ENCODE data around the gene CSTB.

Gene CSTB

GRCh38 chr21:43766734-43767497, 9.2 kb downstream of the CSTB start:
- no peak for DNase-seq

- no peak for DNase-seq
These were observed 11.3 kb downstream of the CSTB start for GRCh38 chr21:43764576-43765495.

DNA sequence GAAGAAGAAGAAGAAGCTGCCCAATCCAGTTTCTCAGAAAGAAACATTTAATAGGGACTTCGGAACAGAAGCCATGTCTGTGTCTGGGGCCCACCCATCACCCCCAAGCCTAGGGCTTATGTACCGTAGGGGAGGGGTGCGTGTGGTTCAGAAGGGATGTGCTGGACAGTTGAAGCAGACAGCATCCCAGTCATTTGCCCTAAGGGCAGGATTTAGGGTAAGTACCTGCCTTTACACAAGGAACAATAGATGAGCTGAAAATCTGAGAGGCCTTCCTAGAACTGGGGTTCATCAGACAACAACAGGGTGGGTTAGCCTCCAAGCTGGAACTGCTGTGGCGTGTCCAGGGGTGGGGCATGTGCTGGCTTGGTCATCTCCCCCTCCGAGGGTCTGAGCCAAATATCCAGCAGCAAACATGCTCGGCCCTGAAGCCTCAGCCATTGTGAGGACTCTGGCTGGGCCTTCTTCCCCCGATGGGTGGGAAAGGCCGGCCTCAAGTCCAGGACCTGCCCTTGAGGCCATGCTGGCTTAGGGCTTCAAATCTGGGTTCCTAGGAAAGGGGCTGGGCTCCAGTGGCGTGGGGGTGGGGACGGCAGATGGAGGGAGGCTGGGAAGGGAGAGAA, 12.1 kb downstream of the CSTB start:
- no peak for DNase-seq

DNA sequence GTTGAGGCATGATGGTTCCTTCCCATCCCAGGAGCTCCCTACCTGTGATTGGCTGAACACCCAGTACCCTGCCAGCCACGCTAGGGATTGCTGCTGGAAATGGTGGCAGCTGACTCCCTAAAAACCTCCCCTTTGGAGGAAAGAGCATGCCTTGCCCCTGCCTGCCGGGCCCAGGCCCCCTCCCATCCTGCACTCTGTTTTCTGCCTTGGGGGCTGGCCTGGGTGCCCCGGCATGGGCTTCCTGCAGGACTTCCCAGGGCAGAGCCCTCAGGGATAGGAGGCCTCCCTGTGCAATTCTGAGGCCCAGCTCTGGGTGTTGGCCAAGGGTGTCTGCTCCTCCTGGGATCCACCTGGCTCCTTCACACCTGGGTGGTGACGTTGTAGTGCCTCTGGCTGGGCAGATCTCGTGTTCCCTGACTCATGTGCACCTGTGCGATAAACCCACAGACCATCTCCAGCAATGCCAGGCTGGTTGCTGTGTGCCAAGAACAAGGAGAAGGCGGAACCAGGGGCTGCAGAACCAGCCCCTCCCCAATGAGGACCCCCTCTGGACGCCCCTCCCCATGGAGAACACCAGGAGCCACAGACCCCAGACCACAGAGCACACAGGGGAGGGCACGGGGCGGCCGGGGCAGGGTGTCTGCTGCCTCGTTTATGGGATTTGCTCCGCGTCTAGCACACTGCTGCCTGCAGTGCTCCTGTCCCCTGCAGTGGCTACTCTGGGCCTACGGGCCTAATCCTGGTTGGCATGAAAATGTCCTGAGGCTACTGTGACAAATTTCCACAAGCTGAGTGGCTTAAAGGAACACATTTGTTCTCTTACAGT, 13.6 kb downstream of the CSTB start:
- no peak for DNase-seq

GRCh38 chr21:43761886-43762285, 14.2 kb downstream of the CSTB start:
- DNase-seq, result no peak

GRCh38 chr21:43760391-43760958, 15.6 kb downstream of the CSTB start:
- no peak for DNase-seq

DNA sequence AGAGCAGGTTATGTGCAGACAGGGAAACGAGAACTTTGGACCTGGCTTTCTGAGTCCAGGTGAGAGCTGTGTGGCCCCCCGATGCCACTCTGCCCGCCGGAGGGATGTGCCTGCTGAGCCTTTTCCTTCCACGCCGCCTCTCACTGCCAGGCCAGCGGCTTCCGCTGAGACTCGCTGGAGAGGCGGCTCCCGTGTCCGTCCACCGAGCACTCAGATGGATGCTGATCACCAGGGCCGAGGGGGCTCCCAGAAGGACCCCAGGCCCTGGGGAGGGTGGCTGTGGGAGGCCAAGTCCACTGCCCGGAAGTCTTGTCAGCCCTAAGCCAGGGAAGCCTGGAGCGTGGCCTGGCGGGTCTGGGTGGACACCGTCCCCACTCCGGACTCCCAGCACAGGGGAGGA, 16.5 kb downstream of the CSTB start:
- DNase-seq, result no peak

GRCh38 chr21:43758811-43759210, 17.3 kb downstream of the CSTB start:
- no peak for DNase-seq

- peak; percentile 87 to 94 for DNase-seq
These were observed 17.9 kb downstream of the CSTB start for GRCh38 chr21:43758111-43758641.

- no peak for DNase-seq
These were observed 18.5 kb downstream of the CSTB start for GRCh38 chr21:43757601-43758000.

DNA sequence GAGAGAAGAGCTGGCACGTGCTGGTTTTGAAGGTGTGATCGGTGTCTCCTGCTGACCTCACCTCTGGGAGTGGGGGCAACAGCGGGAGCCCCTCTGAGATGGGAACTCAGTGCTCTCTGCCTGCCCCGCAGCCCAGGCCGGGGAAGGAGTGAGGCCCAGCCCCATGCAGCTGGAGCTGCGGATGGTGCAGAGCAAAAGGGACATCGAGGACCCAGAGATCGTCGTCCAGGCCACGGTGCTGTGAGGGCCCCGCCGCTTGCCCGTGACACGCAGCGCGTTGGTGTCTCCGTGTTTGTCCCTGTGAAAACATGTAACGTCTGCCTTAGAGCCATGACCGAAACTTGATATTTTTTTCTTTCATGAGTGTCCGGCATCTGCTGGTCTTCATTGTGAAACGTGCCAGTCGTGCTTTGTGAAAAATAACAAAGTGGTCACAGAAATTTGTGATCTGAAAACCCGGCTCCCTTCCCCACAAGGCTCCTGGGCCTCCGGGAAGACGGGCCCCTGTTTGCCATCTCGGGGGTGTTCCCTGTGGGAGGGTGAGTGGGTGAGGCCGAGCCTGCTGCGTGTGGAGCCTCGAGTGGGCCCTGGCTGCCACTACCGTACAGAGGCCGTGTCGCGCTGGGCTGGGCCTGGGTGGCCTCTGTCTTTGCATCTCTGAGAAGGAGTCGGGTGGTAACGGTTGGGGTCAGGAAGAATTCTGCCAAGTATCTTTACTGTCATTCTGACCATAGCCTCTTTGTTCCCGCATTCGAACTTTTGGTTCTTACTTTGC, 20.1 kb downstream of the CSTB start:
- DNase-seq, result no peak

DNA sequence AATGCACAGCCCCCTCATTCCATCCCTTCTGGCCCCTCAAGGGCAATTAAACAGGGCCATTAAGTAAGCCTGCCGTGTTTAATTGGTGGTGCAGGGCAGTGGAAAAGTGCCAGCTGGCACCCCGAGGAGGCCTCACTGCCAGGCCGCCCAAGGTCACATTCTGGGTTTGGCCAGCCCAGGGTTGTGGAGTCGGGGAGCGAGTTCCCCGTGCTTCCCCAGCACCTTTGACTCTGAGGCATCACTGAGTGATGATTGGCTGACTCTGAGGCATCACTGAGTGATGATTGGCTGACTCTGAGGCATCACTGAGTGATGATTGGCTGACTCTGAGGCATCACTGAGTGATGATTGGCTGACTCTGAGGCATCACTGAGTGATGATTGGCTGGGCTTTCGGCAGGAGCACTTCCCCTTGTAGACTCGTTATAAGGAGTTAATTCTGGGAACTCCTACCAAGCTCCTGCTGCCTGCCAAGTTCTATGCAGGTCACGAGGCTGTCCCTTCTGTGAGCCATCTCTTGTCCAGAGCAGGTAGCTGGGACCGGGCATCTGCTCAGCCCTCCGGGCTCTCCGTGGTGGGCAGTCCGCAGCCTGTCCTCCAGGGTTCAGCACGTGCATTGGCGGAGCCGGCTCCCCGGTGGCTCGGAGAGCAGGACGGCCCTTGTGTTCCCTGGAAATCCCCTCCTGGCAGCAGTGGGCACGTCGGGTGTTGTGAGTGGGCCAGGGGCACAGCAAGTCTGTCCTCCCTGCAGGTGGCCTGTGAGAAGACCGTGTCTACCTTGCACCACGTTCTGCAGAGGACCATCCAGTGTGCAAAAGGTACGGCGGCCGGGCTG, 20.9 kb downstream of the CSTB start:
- no peak for DNase-seq

DNA sequence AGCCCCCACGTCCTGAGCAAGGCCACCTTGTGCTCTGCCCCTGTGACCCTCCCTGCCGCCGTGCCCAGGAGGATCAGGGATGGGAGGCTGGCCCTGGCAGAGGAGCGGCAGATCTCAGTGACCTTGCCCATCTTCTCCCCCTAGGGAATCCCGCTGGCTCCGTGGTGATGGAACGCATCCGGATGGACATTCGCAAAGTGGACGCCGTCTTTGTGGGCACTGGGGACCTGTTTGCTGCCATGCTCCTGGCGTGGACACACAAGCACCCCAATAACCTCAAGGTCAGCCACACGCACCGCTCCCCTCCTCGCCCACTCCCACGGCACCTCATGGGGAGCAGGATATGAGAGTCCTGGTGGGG, 22.7 kb downstream of the CSTB start:
- no peak for DNase-seq

- DNase-seq, result no peak
These were observed 23.2 kb downstream of the CSTB start for GRCh38 chr21:43752758-43753438.

DNA sequence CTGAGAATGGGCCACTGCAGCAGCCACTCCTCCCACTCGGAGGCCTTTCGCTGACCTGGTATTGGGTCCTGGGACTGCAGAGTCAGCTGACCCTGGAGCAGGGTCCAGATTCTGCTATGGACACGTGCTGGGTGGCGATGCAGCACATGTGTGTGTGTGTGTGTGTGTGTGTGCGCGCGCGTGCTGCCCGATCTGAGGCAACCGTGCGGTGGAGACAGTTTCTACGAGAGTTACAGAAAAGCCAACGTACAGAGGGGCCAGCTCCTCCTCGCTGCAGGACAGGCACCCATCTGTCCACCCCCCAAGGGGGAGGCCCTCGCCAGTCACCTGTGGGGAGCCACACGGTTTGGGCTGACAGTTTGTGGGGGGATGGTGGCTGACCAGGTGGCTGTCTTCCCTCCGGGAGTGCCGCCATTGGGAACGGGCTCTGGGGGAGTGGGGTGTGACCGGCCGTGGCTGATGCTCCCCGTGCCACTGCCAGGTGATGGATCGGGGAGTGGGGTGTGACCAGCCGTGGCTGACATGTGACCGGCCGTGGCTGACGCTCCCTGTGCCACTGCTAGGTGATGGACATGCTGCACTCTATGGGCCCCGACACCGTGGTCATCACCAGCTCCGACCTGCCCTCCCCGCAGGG, 24.0 kb downstream of the CSTB start:
- DNase-seq, result no peak

DNA sequence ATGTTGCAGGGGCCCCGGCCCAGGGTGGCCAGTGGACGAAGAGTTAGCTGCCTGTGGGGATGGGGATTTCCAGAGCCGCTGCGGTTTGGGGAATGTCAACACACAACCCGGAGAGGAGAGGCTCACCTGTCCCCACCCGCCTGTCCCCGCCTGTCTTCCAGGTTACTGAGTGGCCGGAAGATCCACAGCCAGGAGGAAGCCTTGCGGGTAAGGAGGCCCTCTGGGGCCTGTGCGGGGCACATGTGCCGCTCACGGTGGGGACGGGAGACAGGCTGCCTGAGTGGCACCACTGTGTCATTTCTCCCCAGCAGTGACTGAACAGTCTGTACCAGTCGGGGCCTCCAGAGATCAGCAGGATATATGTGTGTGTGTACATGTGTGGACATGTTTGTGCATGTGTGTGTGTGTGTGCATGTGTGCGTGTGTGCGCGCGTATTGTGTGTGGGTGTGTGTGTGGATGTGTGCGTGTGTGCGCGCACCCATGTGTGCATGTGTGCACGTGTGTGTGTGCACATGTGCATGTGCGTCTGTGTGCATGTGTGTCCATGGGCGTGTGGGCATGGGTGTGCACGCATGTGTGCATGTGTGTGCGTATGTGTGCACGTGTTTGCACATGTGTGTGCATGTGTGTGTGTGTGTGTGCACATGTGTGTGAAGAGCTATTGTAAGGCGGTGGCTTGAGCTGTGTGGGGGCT, 25.6 kb downstream of the CSTB start:
- no peak for DNase-seq

- DNase-seq, result no peak
These were observed 26.4 kb downstream of the CSTB start for GRCh38 chr21:43749651-43750262.

GRCh38 chr21:43748622-43749021, 27.5 kb downstream of the CSTB start:
- DNase-seq, result no peak
